HepG2 (cell line): ENCODE measurements around the gene FOXK2. TPM values are rescaled to one million over a fixed set of nuclear protein-coding genes. Genes with fewer than 3 reads are reported as not detected.

Source experiments
- ATAC-seq: fragments of 200-7000 bp; cut with Tn5 transposase; 3 replicates; pipeline ENCODE4 v1.9.1; 2020; ENCODE audit warnings: mild to moderate bottlenecking, moderate library complexity
- BruUV-seq: library from RNA; stranded (reverse); fragments of 400-500 nt; replicated peaks from 2 replicates; lab custom pipeline; 2021; lab: Mats Ljungman, UMichigan
- CTCF ChIA-PET: fragments of 300-600 bp; formaldehyde crosslinking; extraction: SDS; loops from one replicate; lab custom pipeline; 2021; ENCODE audit warnings: low total read pairs, inconsistent platforms, low intra/inter-chr PET ratio; lab: Yijun Ruan, JAX
- POLR2A ChIA-PET: fragments of 350-600 bp; sonication (Branson Sonifier 250); formaldehyde crosslinking; loops from one replicate; lab custom pipeline; 2020; ENCODE audit warnings: antibody characterized with exemption, inconsistent platforms; lab: Yijun Ruan, JAX
- DNase-seq: peaks from one replicate; pipeline ENCODE4 v3.0.0-alpha.2; 2015; ENCODE audit warnings: low spot score
- FAIRE-seq: peaks from 3 replicates; lab custom pipeline; 2011; peaks lifted over from hg19 to GRCh38; lab: Jason Lieb, UNC
- H2AFZ ChIP-seq: one replicate; pipeline ENCODE4 v1.6.1; 2011; ENCODE audit warnings: low read length, inconsistent platforms
- H3K27ac ChIP-seq: fragments of 300-600 bp; 3 replicates; pipeline ENCODE4 v1.8.0; 2011; ENCODE audit warnings: mixed run types, mild to moderate bottlenecking, mixed read lengths, low read length, inconsistent platforms; ENCODE audit not compliant: insufficient read depth; ENCODE audit errors: extremely low read length
- H3K27me3 ChIP-seq, 2 experiments: fragments of 200-600 bp in 1 of 2; 2 replicates in 1 of 2; 3 replicates in 1 of 2; pipeline versions ENCODE4 v1.6.0 to v1.8.0; 2011; ENCODE audit warnings: low read length in 2 of 2, mild to moderate bottlenecking in 2 of 2, moderate library complexity in 2 of 2, inconsistent platforms in 1 of 2; ENCODE audit not compliant: insufficient read depth in 2 of 2, control insufficient read depth in 1 of 2
- H3K36me3 ChIP-seq, 2 experiments: fragments of 200-600 bp in 1 of 2; replicated peaks in 1 of 2; 2 replicates in 1 of 2; 3 replicates in 1 of 2; pipeline versions ENCODE4 v1.5.1 to v1.8.0; 2011; ENCODE audit warnings: low read length in 2 of 2, inconsistent platforms in 1 of 2; ENCODE audit not compliant: insufficient read depth in 2 of 2, control insufficient read depth in 1 of 2
- H3K4me1 ChIP-seq: 2 replicates; pipeline ENCODE4 v1.5.1; 2012; ENCODE audit warnings: low read length, inconsistent platforms; ENCODE audit not compliant: insufficient read depth
- H3K4me2 ChIP-seq: 2 replicates; pipeline ENCODE4 v1.6.0; 2011; ENCODE audit warnings: low read depth, low read length, inconsistent platforms
- H3K4me3 ChIP-seq, 3 experiments: fragments of 200-600 bp in 1 of 3; sonication (generic), shearing (Covaris generic) in 1 of 3; replicated peaks in 1 of 3; 2 replicates each; pipeline ENCODE4 v1.5.1; 2011 to 2016; ENCODE audit warnings: low read length in 3 of 3, inconsistent platforms in 2 of 3, low read depth in 2 of 3, mild to moderate bottlenecking in 2 of 3, control low read depth in 1 of 3, mixed read lengths in 1 of 3; ENCODE audit not compliant: insufficient read depth in 1 of 3
- H3K79me2 ChIP-seq: one replicate; pipeline ENCODE4 v1.6.1; 2011; ENCODE audit warnings: low read length, inconsistent platforms; ENCODE audit not compliant: insufficient read depth
- H3K9ac ChIP-seq: 2 replicates; pipeline ENCODE4 v1.6.0; 2011; ENCODE audit warnings: mild to moderate bottlenecking, low read depth, low read length, inconsistent platforms; ENCODE audit not compliant: insufficient read depth
- H3K9me3 ChIP-seq: 2 replicates; pipeline ENCODE4 v1.5.1; 2012; ENCODE audit warnings: mild to moderate bottlenecking, low read length
- H4K20me1 ChIP-seq: 2 replicates; pipeline ENCODE4 v1.6.0; 2011; ENCODE audit warnings: inconsistent platforms, mild to moderate bottlenecking, low read length, moderate library complexity; ENCODE audit not compliant: insufficient read depth
- DNMT1 ChIP-seq: sonication (generic); formaldehyde crosslinking; IDR thresholded peaks from 2 replicates; pipeline ENCODE4 v1.5.1; 2020; ENCODE audit warnings: mild to moderate bottlenecking, missing genetic modification reagents
- DR1 ChIP-seq: sonication (generic); formaldehyde crosslinking; IDR thresholded peaks from 2 replicates; pipeline ENCODE4 v1.8.0; 2021; ENCODE audit warnings: mild to moderate bottlenecking, missing genetic modification reagents, inconsistent platforms
- HES4 ChIP-seq: sonication (generic); formaldehyde crosslinking; IDR thresholded peaks from 2 replicates; pipeline ENCODE4 v1.9.0; 2021; ENCODE audit warnings: mild to moderate bottlenecking, missing genetic modification reagents, borderline replicate concordance
- HIVEP1 ChIP-seq: sonication (generic); formaldehyde crosslinking; IDR thresholded peaks from 2 replicates; pipeline ENCODE4 v1.4.0; 2020; ENCODE audit warnings: mild to moderate bottlenecking, missing genetic modification reagents
- HOXD1 ChIP-seq: sonication (generic); formaldehyde crosslinking; IDR thresholded peaks from 2 replicates; pipeline ENCODE4 v1.5.0; 2020; ENCODE audit warnings: missing genetic modification reagents
- JARID2 ChIP-seq: sonication (generic); formaldehyde crosslinking; IDR thresholded peaks from 2 replicates; pipeline ENCODE4 v1.8.1; 2023; ENCODE audit warnings: missing genetic modification reagents, inconsistent platforms; ENCODE audit not compliant: insufficient replicate concordance
- PHF5A ChIP-seq: IDR thresholded peaks from one replicate; pipeline ENCODE4 v1.6.1; 2018; ENCODE audit warnings: low read depth, missing genetic modification reagents; ENCODE audit not compliant: unreplicated experiment
- POGK ChIP-seq: sonication (generic); formaldehyde crosslinking; conservative IDR thresholded peaks from 2 replicates; pipeline ENCODE4 v1.8.0; 2022; ENCODE audit warnings: mild to moderate bottlenecking, moderate library complexity, missing genetic modification reagents
- RARA ChIP-seq: IDR thresholded peaks from 2 replicates; pipeline ENCODE4 v1.6.1; 2016; ENCODE audit warnings: missing genetic modification reagents, missing compliant biosample characterization
- SYNCRIP ChIP-seq: fragments of 200-400 bp; formaldehyde crosslinking; IDR thresholded peaks from 2 replicates; pipeline ENCODE4 v1.6.1; 2018; ENCODE audit warnings: mild to moderate bottlenecking, low read depth, low read length; ENCODE audit not compliant: insufficient read depth
- ZBTB43 ChIP-seq: sonication (generic); formaldehyde crosslinking; conservative IDR thresholded peaks from 2 replicates; pipeline ENCODE4 v1.4.0; 2020; ENCODE audit warnings: missing genetic modification reagents
- ZBTB7B ChIP-seq: sonication (generic); formaldehyde crosslinking; IDR thresholded peaks from 2 replicates; pipeline ENCODE4 v1.4.0; 2020; ENCODE audit warnings: missing genetic modification reagents
- WGBS: methylation state at CpG from one replicate; pipeline ENCODE4 v1.1.6; 2017; ENCODE audit warnings: low lambda C conversion rate; 5-methylcytosine and 5-hydroxymethylcytosine counted together
- in situ Hi-C: cut with HindIII; loops from 2 replicates; pipeline ENCODE4 v1.10.0; 2017; ENCODE audit warnings: low pct_unique_long_range_greater_than_20kb; ENCODE audit not compliant: extremely low pct_ligation_motif_present
- intact Hi-C: fragments of 100-400 bp; cut with micrococcal nuclease; formaldehyde crosslinking; loops from one replicate; pipeline ENCODE4 v1.10.0; 2022; ENCODE audit not compliant: unreplicated experiment
- polyA plus RNA-seq, 8 experiments: library from polyadenylated mRNA; depleted of rRNA in 3 of 8; stranded (reverse) in 7 of 8; unstranded in 1 of 8; fragments of >200 nt; fragmentation: Illumina TruSeq in 4 of 8; extraction: Trizol in 4 of 8; gene quantifications; 2 replicates each; pipeline versions ENCODE4 v1.2.1 to v1.2.3, GENCODE V29; 2011 to 2016; ENCODE audit warnings: low read depth in 4 of 8, missing spikeins in 1 of 8, mixed read lengths in 1 of 8; ENCODE audit not compliant: insufficient read depth in 1 of 8
- total RNA-seq, 5 experiments: library from RNA; depleted of rRNA; stranded (reverse); fragments of >200 nt; fragmentation: Illumina TruSeq; extraction: Trizol; gene quantifications; 2 replicates each; pipeline ENCODE4 v1.2.3, GENCODE V29; 2016; ENCODE audit warnings: low read depth in 1 of 5

The FOXK2 gene
- total and polyA plus RNA-seq, 2 of the 13 experiments (the other 11 are each of a cell fraction or from before 2014, with no cell fraction given) = 67.1 to 67.2 TPM

GRCh38 chr17:82565551-82565950 is 46.0 kb downstream of the FOXK2 start:
- no peak for TF ChIP-seq DR1 (CRISPR knock-in tag)
- TF ChIP-seq HES4 (CRISPR knock-in tag) = no peak
- no peak for TF ChIP-seq DNMT1 (CRISPR knock-in tag)
- no peak for TF ChIP-seq PHF5A (CRISPR knock-in tag)
- TF ChIP-seq ZBTB43 (CRISPR knock-in tag) = 0 out of 2 replicates have a peak, but pooled peaks have one; percentile 7
- 0 out of 2 replicates have a peak, but pooled peaks have one; percentile 9 for TF ChIP-seq POGK (CRISPR knock-in tag)
- TF ChIP-seq HIVEP1 (CRISPR knock-in tag) = no peak
- TF ChIP-seq HOXD1 = no peak
- TF ChIP-seq SYNCRIP = no peak
- TF ChIP-seq JARID2 (CRISPR knock-in tag) = no peak
- TF ChIP-seq ZBTB7B (CRISPR knock-in tag) = no peak
- TF ChIP-seq RARA = no peak
- peak overlapping the region; percentile 52; the same call in 1 of the 2 replicates for H3K4me2 ChIP-seq
- ChIA-PET CTCF (no interaction called here), POLR2A (no interaction called here)
- H4K20me1 ChIP-seq = peaks cover 37% of the 10 kb centered on the region; the same call in 1 of the 2 replicates
- in situ Hi-C loops (no loop called here), intact Hi-C loops (no loop called here)
- no peaks in the 10 kb centered on the region for H3K27me3 ChIP-seq
- FAIRE-seq (no peak), ATAC-seq (no peak), DNase-seq (no peak)
- no peak overlapping the region for H3K4me3 ChIP-seq
- H3K4me1 ChIP-seq = peaks cover 99% of the 10 kb centered on the region
- BruUV-seq = TSS peak; percentile 38
- H2AFZ ChIP-seq = no peak overlapping the region
- H3K9ac ChIP-seq = no peak overlapping the region
- no peaks in the 10 kb centered on the region for H3K9me3 ChIP-seq
- 78% methylated on average over 1 of the region's 1 CpG for WGBS
- peaks cover 15 to 47% of the 10 kb centered on the region in 2 experiments for H3K36me3 ChIP-seq
- peaks cover 83% of the 10 kb centered on the region for H3K79me2 ChIP-seq
- peak overlapping the region; percentile 20 for H3K27ac ChIP-seq
